Measurements from ENCODE around the gene KLF15. TPM values are rescaled to one million over a fixed set of nuclear protein-coding genes. Genes with fewer than 3 reads are reported as not detected.

Gene KLF15
- total RNA-seq, 4 donors from 2014 or later = 138 to 234 (median 176) TPM

GRCh38 chr3:126347543-126348161, 9.6 kb downstream of the KLF15 start:
- peaks cover 0 to 92% (median 15%) of the 10 kb centered on the region in 3 donors for H3K36me3 ChIP-seq
- H3K27ac ChIP-seq = peak overlapping the region; percentile 66 to 100 (median 96)
- peaks cover 3 to 97% (median 59%) of the 10 kb centered on the region in 4 donors for H3K4me1 ChIP-seq

GRCh38 chr3:126346466-126346865, 10.7 kb downstream of the KLF15 start:
- H3K27me3 ChIP-seq = no peaks in the 10 kb centered on the region
- no peaks in the 10 kb centered on the region for H3K9me3 ChIP-seq
- H3K36me3 ChIP-seq = peaks cover 0 to 91% (median 10%) of the 10 kb centered on the region in 3 donors
- no peak overlapping the region for H3K4me3 ChIP-seq
- no peak for TF ChIP-seq EP300 (IDR thresholded peaks at IDR 0.05)
- no peak for TF ChIP-seq POLR2A (IDR thresholded peaks at IDR 0.05)
- no peak for TF ChIP-seq CTCF (IDR thresholded peaks at IDR 0.05)
- H3K27ac ChIP-seq = peak overlapping the region; percentile 64 to 100 (median 90)
- H3K4me1 ChIP-seq = peaks cover 3 to 89% (median 48%) of the 10 kb centered on the region in 4 donors
- DNase-seq (ENCODE audit: low spot score in 2 of 2) = no peak
- WGBS, 2 donors = 83 to 92% methylated on average over 1 to 2 of the region's 2 CpGs

More at GRCh38 chr3:126347543-126348161, 9.6 kb downstream of the KLF15 start:
- no peak overlapping the region for H3K4me3 ChIP-seq
- 56 to 61% methylated on average over 8 of the region's 8 CpGs for WGBS, 2 donors
- TF ChIP-seq CTCF (IDR thresholded peaks at IDR 0.05) = no peak
- TF ChIP-seq EP300 (IDR thresholded peaks at IDR 0.05) = peak; percentile 84 to 98
- TF ChIP-seq POLR2A (IDR thresholded peaks at IDR 0.05) = peak in 1 of 2 donors; percentile 50
- no peaks in the 10 kb centered on the region for H3K27me3 ChIP-seq
- H3K9me3 ChIP-seq = no peaks in the 10 kb centered on the region
- peak in 1 of 2 donors; percentile 13 for DNase-seq (ENCODE audit: low spot score in 2 of 2)

GRCh38 chr3:126345641-126346460, 11.4 kb downstream of the KLF15 start:
- no peak for DNase-seq (ENCODE audit: low spot score in 2 of 2)
- TF ChIP-seq CTCF (IDR thresholded peaks at IDR 0.05) (no peak), EP300 (IDR thresholded peaks at IDR 0.05) (peak in 1 of 2 donors; percentile 5), POLR2A (IDR thresholded peaks at IDR 0.05) (no peak)
- Histone ChIP-seq H3K4me3 (no peak overlapping the region), H3K9me3 (no peaks in the 10 kb centered on the region), H3K27ac (peak overlapping the region; percentile 64 to 100 (median 90)), H3K4me1 (peaks cover 3 to 83% (median 42%) of the 10 kb centered on the region in 4 donors), H3K27me3 (no peaks in the 10 kb centered on the region), H3K36me3 (peaks cover 0 to 91% (median 7%) of the 10 kb centered on the region in 3 donors)
- WGBS, 2 donors = 90 to 91% methylated on average over 5 of the region's 5 CpGs

GRCh38 chr3:126345231-126345630, 12.0 kb downstream of the KLF15 start:
- Histone ChIP-seq H3K4me3 (no peak overlapping the region), H3K4me1 (peaks cover 3 to 81% (median 38%) of the 10 kb centered on the region in 4 donors), H3K9me3 (peaks cover 0 to 3% (median 0%) of the 10 kb centered on the region in 4 donors), H3K27me3 (no peaks in the 10 kb centered on the region), H3K36me3 (peaks cover 0 to 91% (median 7%) of the 10 kb centered on the region in 3 donors), H3K27ac (peak overlapping the region; percentile 17 to 100 (median 90))
- TF ChIP-seq CTCF (IDR thresholded peaks at IDR 0.05) = no peak
- no peak for TF ChIP-seq POLR2A (IDR thresholded peaks at IDR 0.05)
- TF ChIP-seq EP300 (IDR thresholded peaks at IDR 0.05) = no peak
- DNase-seq (ENCODE audit: low spot score in 2 of 2) = no peak
- WGBS, 2 donors = 67 to 78% methylated on average over 7 of the region's 7 CpGs
